Measurements from ENCODE around the gene C6orf163.
A peak's percentile ranks its signal among the peaks of the same experiment; 100 is the strongest.

Gene C6orf163

GRCh38 chr6:87357479-87358196, 13.0 kb downstream of the C6orf163 start:
- no peak for DNase-seq

- no peak for DNase-seq
Measured at GRCh38 chr6:87364602-87365252, 20.1 kb downstream of the C6orf163 start.

- no peak for DNase-seq
Measured at GRCh38 chr6:87366072-87366827, 21.6 kb downstream of the C6orf163 start.

- DNase-seq = no peak
Measured at GRCh38 chr6:87366899-87367298, 22.3 kb downstream of the C6orf163 start.

- DNase-seq = no peak
Measured at GRCh38 chr6:87373377-87373776, 28.8 kb downstream of the C6orf163 start.

GRCh38 chr6:87375315-87375714, 30.7 kb downstream of the C6orf163 start:
- no peak for DNase-seq

- DNase-seq = no peak
Measured at GRCh38 chr6:87376643-87377042, 32.0 kb downstream of the C6orf163 start.

- no peak for DNase-seq
Measured at GRCh38 chr6:87378947-87379346, 34.3 kb downstream of the C6orf163 start.

GRCh38 chr6:87382861-87383260, 38.2 kb downstream of the C6orf163 start:
- no peak for DNase-seq

- DNase-seq = no peak
Measured at GRCh38 chr6:87384038-87384437, 39.4 kb downstream of the C6orf163 start.

GRCh38 chr6:87384449-87384848, 39.8 kb downstream of the C6orf163 start:
- DNase-seq = no peak

- DNase-seq = no peak
Measured at GRCh38 chr6:87391334-87391733, 46.7 kb downstream of the C6orf163 start.

GRCh38 chr6:87393026-87393622, 48.5 kb downstream of the C6orf163 start:
- DNase-seq = peak; percentile 28 to 72

- no peak for DNase-seq
Measured at GRCh38 chr6:87395431-87395830, 50.8 kb downstream of the C6orf163 start.

- peak in 1 of 2 donors; percentile 15 for DNase-seq
Measured at GRCh38 chr6:87396595-87397392, 52.2 kb downstream of the C6orf163 start.

- DNase-seq = no peak
Measured at GRCh38 chr6:87397656-87398055, 53.0 kb downstream of the C6orf163 start.

- no peak for DNase-seq
Measured at GRCh38 chr6:87401832-87402231, 57.2 kb downstream of the C6orf163 start.

- no peak for DNase-seq
Measured at GRCh38 chr6:87407561-87407900, 62.9 kb downstream of the C6orf163 start.

GRCh38 chr6:87407901-87408720, 63.5 kb downstream of the C6orf163 start, which contains the start of gene CFAP206:
TSS of gene CFAP206 (plus strand) at chr6:87407972. CDS start at chr6:87409840, 1,868 bp downstream.
- DNase-seq = peak; percentile 83 to 84

- DNase-seq = no peak
Measured at GRCh38 chr6:87408721-87409155, 64.1 kb downstream of the C6orf163 start.
